NCI-H128 (cell line): ENCODE data around the gene SLC7A10.

Experiments used
- DNase-seq: peaks from one replicate; lab custom pipeline; 2025; ENCODE audit not compliant: unreplicated experiment; lab: John Stamatoyannopoulos, UW

Gene SLC7A10

DNA sequence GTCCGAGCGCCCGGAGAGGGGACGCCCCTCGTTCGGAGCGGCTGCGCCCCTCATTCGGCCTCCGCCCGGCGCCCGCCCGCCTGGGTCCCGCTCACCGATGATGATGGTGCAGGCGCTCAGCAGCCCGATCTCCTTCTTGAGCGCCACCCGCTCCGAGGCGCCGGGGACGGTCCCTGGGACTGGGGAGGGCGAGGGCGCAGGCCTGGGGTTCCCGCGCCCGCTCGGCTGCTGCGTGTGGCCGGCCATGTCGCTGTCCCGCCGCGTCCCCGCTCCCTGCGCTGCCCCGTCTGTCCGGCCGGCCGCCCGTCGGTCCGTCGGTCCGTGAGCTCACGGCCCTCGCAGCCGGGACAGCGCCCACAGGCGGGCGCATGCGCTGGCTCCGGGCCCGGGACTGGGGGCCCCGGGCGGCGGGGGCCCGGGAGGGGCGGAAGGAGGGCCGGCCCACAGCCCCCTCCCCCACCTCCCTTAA lies at the start of gene SLC7A10:
SLC7A10 (minus strand) TSS at position 393 of the 469 bp plus-strand sequence; CDS start at position 246, 147 bp downstream.
- no peak for DNase-seq

DNA sequence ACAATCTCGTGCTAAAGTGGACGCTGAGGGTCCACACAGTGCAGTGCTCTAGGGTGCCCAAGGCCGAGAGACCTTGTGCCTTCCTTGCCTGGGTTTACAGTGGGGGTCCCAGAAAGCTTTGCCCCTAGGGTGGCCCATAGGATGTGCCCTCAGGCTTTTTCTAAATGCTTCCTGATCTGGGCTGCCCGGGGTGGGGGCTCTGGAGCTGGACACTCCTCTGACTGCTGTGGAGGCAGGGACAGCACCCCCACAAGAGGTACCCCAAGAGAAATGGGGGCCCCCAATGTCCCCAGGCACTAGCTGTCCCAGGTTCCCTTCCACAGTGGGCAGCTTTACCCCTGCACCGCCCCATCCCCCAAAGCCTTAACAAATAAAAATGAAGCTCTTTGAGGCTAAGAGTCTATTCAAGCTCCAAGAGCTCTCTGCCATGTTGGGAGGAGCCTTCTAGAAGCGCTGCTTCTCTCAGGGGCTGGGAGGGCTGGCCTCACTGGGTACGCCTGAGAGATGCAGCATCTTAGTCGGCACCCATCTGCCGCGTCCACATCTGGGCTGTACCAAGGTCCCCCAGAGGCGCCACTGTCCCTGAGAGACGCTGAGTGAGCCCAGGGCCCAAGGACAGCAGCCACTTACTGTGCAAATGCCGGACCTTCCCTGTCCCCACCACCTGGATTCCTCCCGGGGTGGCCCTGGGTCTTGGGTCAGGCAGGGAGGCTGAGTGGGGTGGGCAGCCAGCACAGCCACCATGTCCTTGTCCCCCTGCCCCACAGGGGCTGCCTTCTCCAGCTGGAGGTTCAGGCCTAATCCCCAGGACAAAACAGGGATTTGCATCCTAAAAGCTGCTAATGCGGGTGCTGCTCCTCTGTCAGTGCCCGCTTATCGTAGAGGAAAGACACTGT lies 49.3 kb upstream of the SLC7A10 start:
- DNase-seq = no peak

DNA sequence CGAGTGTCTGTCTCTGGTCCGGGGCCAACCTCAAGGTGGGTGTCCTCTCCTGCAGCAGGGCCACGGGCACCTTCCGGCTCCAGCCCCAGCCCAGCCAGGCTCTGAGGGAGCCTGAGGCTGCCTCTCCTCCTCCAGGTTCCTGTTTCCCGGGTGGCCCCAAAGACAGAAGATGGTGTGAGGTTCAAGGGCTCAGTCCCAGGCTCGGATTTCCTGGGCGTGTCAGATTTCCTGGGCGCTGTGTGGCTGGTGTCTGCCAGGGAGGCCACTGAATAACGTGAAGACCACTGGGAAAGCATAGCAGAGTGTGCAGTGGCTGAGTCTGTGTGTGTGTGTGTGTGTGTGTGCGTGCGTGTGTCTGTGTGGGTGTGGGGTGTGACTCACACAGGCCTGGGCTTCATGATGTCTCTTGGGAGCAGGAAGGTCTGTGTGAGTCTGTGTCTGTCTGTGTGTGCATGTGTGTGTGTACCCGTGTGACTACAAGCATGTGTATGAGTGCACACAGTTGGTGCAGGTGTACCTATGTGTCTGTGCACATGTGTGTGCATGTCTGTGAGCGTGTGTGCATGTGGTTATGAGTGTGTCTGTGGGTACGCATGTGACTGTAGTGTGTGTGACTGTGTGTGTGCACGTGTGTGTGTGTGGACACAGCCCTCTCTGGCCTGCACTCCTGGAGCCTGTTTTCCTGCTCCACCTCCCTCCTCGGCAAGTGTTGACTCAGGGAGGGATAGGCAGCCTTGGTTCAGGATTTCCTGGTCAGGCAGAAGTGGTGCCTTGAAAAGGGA lies 48.4 kb upstream of the SLC7A10 start:
- no peak for DNase-seq

DNA sequence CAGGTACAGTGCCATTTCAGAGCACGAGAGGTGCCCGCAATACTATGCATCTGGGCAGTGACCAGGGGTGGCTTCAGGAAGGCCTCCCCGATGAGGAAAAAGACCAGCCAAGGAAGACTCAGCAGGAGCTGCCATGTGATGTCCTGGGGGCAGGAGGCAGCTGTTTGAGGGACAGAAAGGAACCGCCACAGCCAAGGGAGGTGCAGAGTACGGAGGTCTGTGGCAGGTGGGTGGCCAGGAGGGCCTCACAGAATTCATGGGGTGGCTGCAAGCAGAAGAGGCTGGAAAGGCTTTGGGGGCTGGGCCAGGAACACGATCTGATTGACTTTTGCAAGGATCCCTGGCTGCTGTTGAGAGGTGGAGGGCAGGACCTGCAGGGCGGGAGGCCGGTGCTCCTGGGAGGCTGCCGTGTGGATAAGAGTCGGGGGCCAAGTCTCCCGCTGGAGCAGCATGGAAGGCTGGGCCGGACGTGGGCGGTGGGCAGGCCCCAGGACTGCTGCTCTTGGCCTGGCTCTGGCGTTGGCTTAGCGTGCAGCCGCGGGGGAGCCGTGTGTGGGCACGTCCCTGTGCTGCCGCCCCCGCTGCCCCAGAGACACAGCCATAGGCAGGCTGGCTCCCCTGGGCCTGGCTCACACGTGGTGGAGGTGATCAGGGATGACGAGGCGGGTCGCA lies 47.6 kb upstream of the SLC7A10 start:
- no peak for DNase-seq

DNA sequence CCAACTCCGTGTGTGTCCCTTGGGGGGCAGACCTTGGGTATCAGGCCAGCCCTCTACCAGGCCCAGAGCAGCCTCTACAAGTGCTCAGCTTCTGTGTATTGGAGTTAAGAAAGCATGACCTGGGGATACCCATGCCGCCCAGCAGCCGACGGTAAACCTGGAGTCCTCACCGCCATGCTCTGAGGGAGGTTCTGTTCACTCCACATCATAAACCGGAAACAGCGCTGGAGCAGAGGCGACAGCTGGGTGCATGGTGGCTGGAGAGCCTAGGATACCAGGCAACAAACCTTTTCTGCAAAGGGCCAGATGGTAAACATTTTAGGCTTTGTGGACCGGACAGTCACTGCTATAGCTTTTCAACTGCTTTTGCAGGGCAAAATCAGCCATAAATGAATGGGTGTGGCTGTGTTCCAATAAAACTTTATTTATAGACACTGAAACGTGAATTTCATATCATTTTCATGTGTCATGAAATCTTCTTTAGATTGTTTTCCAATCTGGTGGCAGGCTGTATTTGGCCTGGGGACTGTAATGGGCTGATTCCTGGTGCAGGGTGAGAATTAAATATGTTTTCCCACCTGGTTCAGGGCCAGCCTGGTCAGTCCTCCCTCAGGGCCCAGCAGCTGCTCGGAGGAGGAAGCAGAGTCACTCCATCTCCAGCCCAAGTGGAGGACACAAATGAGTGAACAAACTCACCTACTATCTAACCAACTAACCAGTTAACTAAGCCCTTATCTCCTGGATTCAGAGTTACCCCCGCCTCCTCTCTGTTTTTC lies 45.8 kb upstream of the SLC7A10 start:
- no peak for DNase-seq

DNA sequence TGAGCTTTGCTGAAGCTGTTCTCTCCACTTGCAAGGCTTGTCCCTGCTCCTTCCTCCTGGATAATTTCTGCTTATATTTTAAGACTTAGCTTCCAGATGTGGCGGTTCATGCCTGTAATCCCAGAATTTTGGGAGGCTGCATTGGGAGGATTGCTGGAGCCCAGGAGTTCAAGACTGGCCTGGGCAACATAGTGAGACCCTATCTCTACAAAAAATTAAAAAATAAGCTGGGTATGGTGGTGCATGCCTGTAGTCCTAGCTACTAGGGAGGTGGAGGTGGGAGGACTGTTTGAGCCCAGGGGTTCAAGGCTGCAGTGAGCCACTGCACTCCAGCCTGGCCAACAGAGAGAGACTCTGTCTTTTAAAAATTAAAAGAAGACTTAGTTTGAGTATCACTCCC lies 45.1 kb upstream of the SLC7A10 start:
- DNase-seq = no peak

DNA sequence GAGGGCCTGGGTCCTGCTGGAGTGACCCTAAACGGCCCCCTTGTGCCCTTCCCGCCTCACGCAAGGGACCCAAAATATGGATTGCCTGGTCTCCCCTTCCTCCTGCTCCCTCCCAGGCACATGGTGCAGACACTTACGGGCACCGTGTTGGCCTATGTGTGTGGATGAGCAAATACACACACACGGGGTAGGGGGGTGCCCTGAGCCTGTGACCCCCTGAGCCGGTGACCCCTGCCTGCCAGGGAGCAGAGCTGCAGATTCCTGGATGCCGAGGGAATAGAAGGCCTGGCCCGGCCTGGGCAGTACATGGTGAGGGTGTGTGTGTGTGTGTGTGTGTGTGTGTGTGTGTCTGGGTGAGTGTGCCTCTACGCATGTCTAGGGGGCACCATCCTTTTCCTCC lies 43.4 kb upstream of the SLC7A10 start:
- DNase-seq = no peak

DNA sequence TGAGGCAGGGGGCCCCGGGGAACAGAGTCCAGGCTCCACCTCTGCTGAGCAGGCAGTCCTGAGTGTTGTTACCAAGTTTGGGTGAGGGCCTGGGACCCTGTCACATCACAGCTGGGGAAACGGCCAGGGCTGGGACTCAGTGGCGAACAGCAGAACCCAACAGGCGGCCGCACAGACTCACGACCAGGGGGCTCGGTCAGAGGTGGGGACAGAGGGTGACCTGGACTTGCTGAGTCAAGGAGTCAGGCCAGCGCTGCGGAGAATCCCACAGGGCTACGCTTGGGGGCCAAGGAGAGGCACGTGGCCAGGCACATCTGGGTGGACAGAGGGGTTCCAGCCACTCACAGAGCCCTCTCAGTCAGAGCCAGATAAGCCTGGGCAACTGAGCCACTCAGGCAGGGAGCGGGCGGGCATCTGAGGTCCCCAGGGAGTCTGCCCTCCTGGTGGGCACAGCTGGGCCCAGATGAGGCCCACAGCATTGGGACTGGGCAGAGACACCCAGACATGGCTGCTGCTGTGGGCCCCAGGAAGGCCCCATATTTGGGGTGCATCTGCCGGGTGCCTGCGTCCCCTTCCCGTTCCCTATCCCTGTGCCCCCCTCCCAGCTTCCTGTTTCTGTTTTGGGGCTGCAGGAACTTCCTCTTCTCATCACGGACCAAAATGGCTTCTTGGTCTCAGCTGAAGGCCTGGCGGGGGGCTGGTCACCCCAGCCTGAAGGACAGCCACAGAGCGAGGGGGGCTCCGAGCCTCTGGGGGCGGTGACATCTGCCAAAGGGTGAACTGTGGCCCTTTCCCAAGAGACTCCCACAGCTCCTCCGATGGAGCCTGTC lies 42.7 kb upstream of the SLC7A10 start:
- no peak for DNase-seq

DNA sequence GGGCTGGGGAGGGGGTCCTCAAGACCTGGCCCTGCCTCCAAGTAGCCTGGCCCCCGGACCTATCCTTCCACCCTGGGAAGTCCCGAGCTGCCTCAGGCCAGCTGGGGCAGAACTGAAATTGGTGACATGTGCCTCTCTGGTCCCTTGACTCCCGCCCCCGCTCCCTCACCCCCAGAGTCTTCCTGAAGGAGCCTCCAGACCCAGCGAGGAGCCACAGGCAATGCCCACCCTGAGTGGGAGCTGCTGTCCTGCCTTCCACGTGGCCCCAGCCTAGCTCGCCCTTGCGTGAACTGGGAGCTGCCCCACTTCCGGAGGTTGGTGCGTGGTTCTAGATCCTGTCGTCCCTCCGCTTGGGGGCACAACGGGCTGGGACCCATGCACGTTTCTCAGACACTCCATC lies 42.1 kb upstream of the SLC7A10 start:
- DNase-seq = no peak

DNA sequence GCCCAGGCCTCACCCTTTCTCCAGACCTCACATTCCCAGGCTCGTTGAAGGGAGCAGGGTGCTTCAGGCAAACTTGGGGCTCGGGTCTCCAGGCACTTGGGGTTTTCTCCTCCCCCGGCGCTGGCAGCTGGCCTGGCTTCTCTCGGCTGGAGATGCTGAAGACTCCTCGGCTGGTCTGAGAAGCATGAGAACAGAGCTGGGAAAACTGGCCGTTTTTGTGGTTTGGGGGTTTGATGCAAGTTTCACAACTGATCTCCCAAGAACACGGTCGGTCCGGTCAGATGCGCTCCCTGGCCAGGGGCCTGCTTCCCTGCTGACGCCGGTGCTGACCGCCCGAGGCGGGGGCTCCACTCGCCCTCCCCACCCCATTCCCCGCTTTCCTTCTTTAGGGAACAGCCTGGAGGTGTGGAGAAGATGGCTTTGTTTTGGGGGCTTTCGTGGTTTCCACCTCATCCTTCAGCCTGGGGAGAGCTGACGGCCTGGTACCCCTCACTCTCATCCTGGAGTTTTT lies 41.4 kb upstream of the SLC7A10 start:
- no peak for DNase-seq

DNA sequence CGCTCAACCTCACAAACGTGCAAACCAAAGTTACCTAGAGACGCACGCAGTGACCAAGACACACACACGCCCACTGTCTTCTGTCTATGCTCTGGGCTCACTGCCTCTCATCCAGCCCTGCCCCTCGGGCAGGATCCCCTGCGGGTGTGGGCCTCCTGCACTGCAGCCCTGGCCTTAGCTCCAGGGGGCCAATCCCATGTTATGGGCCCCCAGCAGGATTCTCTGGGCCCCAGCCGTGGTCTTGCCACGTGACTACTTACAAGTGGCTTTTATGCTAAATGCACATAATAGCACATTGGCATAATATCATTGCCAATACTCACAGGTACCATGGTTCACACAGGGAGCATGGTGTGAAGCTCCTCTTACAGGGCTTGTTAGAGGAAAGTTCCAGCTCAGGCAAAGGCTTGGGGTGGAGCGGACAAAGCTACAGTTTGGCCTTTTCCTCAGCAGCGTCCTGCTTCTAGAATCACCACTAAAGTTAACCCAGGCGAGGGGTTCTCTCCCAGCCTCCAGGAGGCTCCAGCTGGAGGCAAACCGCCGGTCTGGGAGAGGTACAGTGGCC lies 39.3 kb upstream of the SLC7A10 start:
- DNase-seq = no peak

DNA sequence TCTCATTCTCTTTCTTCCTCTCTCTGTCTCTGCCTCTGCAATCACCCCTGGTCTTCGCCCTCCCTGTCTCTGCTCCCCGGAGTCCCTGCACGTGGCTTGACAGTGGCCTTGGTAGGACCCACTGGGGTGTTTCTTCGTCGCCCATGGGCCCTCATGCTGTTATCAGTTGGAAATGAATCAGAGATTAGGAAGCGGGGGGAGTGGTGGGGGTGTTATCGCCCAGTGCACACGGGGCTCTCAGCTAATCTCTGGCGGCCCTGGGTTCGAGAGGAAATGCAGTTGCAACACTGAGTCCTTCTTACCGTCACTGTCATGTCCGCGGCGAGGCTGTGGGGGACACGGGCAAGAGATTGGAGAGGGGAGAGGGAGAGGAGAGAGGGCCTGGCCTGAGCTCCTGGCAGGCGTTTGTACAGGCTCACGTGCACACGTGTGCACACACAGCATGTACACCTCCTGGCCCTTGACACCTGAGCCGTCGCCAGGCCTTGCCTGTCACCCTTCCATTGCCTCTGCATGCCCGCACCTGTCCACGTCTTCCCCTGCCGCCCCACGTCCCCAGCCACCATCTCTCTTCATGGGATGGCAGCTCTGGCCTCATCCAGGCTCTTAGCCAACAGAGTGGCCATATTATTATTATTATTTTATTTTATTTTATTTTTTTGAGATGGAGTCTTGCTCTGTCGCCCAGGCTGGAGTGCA lies 37.8 kb upstream of the SLC7A10 start:
- DNase-seq = no peak

DNA sequence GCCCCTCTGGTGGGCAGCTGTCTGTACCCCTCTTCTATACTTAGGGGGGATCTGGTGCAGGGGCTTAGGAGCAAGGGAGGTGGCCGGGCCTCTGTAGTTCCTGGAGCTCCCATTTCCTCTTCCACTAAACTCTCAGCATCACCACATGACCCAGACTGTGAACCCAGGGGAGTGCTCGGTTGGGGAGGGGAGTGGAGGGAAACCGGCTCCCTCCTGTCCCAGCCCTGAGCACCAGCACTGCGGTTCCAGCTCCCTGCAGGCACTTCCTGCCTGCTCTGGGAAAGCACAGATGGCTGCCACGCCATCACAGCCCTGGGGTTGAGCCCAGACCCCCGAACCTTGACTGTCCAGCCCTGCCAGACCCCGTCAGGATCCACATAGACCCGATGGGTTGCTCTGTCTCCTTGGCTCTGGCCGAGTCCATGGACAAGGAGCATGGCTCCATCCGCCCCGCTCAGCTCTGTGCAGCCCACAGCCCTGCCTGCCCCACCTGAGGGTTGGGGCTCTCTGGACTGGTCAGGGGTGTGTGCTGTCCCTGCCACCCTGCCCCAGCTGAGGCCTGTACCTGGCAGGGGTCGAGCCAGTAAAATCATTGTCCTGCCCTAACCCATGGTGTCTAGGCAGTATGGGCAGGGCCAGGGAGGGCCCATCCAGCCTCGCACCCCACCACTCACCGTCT lies 36.0 kb upstream of the SLC7A10 start:
- no peak for DNase-seq

DNA sequence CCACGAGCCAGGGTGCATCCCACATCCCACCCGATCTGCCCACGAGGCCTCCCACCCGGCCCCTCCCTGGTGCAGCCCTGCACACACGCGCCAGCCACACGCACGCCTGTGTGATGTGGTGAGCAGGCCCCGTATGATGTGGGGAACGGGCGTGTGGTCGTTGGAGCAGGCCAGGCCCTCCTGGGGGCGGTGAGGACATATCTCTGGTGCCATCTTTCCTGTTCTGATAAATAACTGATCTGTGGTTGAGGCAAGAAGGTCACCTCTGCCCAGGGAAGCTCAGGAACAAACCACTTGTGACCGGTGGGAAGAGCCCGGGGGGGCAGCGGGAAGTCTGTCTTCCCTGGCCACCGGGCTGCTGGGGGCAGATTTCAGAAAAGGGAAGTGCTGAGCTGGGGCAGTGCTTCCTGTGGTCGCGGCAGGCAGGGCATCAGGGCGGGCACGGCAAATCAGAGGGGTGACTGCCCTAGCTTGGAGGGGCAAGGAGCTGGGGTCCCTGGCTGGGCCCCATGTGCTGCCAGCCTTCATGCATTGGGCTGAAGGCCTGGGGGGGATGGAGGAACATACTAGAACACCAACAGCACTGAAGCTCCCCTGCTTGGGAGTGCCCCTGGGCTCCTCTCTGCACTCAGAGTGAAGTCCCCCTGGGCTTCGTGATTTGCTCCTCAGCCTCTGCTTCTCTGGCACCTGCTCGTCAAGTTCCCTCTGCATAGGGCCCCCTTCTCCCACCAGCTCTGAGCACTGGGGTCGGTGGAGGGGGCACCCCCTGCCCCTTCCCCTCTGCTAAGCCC lies 35.2 kb upstream of the SLC7A10 start:
- DNase-seq = no peak

DNA sequence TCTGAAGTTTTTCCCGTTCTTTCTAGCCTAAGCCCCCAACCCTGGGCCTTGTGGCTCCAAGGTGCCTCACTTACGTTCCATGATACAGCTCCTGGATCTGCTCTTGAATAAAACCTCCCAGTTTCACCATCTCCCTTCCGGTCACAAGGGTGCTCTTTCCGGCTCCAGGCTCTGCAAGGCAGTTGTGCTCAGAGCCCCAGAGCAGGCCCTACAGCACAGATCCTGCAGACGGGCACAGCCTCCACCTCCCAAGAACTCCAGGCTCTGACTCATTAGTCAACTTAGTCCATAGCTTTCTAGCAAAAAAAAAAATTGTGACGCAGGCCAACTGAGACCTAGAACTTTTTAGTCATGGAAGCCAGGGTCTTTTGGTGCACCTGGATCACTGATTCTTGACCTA lies 33.9 kb upstream of the SLC7A10 start:
- no peak for DNase-seq

DNA sequence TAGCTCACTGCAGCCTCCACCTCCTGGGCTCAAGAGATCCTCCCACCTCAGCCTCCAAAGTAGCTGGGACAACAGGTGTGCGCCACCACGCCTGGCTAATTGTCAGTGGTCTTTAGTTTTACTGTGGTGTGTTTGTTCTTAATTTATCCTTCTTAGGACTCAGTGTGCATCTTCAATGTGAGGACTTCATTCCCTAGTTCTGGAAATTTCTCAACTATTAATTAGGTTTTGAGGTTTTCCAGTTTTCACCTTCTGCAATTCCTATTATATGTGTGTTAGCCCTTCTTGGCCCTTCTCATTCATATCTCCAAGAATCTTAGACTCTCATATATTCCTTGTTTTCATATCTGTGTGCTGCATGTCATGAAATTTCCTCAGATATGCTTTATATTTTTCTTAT lies 32.2 kb upstream of the SLC7A10 start:
- DNase-seq = no peak

DNA sequence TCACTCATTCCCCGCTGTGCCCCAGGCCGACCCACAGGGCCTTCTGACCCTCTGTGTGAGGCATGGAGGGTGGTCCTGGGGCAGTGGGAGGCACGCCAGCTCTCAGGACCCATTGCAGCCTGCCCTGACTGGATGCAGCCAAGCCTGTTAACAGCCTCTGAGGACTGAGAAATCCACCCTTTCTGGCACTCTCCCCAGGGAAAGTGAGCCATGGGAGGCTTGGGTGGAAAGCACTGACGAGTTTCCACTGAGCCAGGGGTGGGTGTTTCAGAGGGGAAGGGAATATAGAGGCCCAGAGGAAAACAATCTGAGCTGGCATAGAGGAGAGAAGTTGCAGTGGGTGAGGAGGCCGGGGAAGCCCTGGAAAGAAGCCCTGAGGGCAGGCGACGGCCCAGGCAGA lies 30.6 kb upstream of the SLC7A10 start:
- no peak for DNase-seq
